Neural crest cell (in vitro differentiated cells): ENCODE measurements around the gene SIGLEC5. TPM values are rescaled to one million over a fixed set of nuclear protein-coding genes. Genes with fewer than 3 reads are reported as not detected.

Source experiments
- DNase-seq: peaks from one replicate; pipeline ENCODE4 v3.0.0; 2021; ENCODE audit warnings: low read depth, mixed read lengths, low spot score
- H3K27ac Mint-ChIP-seq: one replicate; pipeline ENCODE4 v1.8.0; 2021; ENCODE audit warnings: mild to moderate bottlenecking, mixed read lengths; ENCODE audit not compliant: unreplicated experiment
- H3K27me3 Mint-ChIP-seq: 2 replicates; pipeline ENCODE4 v1.8.0; 2021; ENCODE audit warnings: low read depth, mild to moderate bottlenecking, mixed read lengths
- H3K36me3 Mint-ChIP-seq: 2 replicates; pipeline ENCODE4 v1.8.0; 2021; ENCODE audit warnings: low read depth, mild to moderate bottlenecking, mixed read lengths
- H3K4me1 Mint-ChIP-seq: 2 replicates; pipeline ENCODE4 v1.8.0; 2021; ENCODE audit warnings: mixed read lengths
- H3K4me3 Mint-ChIP-seq: one replicate; pipeline ENCODE4 v1.8.0; 2021; ENCODE audit warnings: mild to moderate bottlenecking, mixed read lengths
- H3K9me3 Mint-ChIP-seq: 2 replicates; pipeline ENCODE4 v1.8.0; 2021; ENCODE audit warnings: mixed read lengths
- total RNA-seq: library from RNA; stranded (reverse); gene quantifications from 2 replicates; pipeline ENCODE4 v1.2.1, GENCODE V29; 2021
- TF ChIP-seq, protein P1 (sequence below): fragments of 200-600 bp; sonication (generic); conservative IDR thresholded peaks from 2 replicates; pipeline ENCODE4 v1.5.0; 2021; ENCODE audit warnings: antibody characterized with exemption, mild to moderate bottlenecking

SIGLEC5 gene
- total RNA-seq, 1 donor from 2014 or later = not detected

DNA sequence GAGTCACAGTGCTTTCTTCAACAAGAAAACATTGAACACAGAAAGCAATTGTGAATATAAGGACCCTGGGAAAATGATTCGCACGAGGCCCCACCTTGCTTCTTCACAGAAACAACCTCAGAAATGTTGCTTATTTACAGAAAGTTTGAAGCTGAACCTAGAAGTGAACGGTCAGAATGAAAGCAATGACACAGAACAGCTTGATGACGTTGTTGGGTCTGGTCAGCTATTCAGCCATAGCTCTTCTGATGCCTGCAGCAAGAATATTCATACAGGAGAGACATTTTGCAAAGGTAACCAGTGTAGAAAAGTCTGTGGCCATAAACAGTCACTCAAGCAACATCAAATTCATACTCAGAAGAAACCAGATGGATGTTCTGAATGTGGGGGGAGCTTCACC lies 43.4 kb downstream of the SIGLEC5 start:
- TF ChIP-seq, protein P1, sequence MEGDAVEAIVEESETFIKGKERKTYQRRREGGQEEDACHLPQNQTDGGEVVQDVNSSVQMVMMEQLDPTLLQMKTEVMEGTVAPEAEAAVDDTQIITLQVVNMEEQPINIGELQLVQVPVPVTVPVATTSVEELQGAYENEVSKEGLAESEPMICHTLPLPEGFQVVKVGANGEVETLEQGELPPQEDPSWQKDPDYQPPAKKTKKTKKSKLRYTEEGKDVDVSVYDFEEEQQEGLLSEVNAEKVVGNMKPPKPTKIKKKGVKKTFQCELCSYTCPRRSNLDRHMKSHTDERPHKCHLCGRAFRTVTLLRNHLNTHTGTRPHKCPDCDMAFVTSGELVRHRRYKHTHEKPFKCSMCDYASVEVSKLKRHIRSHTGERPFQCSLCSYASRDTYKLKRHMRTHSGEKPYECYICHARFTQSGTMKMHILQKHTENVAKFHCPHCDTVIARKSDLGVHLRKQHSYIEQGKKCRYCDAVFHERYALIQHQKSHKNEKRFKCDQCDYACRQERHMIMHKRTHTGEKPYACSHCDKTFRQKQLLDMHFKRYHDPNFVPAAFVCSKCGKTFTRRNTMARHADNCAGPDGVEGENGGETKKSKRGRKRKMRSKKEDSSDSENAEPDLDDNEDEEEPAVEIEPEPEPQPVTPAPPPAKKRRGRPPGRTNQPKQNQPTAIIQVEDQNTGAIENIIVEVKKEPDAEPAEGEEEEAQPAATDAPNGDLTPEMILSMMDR = no peak
- no peaks in the 10 kb centered on the region for H3K27me3 Mint-ChIP-seq
- H3K27ac Mint-ChIP-seq = no peak overlapping the region
- DNase-seq = no peak
- peaks cover 60% of the 10 kb centered on the region for H3K36me3 Mint-ChIP-seq
- H3K4me1 Mint-ChIP-seq = no peaks in the 10 kb centered on the region
- H3K4me3 Mint-ChIP-seq = no peak overlapping the region
- peaks cover 17% of the 10 kb centered on the region for H3K9me3 Mint-ChIP-seq

DNA sequence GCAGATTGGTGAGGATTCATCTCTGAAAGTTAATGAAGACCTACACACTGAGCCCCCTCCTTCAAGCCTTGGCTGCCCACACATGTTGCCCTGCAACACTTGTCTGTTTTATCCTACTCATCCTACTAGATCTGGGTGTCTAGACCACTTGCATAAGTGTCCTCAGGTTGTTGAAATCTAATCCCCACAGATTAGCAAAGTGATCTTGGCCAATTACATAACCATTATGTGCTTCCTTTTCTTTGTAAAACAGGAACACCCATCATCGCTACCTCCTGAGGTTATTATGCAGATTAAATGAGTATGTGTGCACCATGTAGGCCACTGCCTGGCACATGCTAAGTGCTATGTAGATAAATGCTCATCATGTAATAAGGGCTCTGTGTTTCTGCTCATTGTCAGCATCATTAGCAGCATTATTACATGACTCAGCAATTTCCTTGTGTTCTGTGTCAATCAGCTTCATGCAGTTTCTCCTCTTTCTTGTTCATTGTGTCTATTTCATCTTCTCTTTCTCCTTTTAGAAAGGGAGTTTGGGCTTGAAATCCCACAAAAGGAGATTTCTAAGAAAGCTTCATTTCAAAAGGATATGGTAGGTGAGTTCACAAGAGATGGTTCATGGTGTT lies 44.0 kb downstream of the SIGLEC5 start:
- Mint-ChIP-seq H3K4me1 (no peaks in the 10 kb centered on the region), H3K27me3 (no peaks in the 10 kb centered on the region), H3K36me3 (peaks cover 64% of the 10 kb centered on the region), H3K27ac (no peak overlapping the region), H3K4me3 (no peak overlapping the region), H3K9me3 (peaks cover 17% of the 10 kb centered on the region)
- no peak for DNase-seq
- TF ChIP-seq, protein P1 = no peak

DNA sequence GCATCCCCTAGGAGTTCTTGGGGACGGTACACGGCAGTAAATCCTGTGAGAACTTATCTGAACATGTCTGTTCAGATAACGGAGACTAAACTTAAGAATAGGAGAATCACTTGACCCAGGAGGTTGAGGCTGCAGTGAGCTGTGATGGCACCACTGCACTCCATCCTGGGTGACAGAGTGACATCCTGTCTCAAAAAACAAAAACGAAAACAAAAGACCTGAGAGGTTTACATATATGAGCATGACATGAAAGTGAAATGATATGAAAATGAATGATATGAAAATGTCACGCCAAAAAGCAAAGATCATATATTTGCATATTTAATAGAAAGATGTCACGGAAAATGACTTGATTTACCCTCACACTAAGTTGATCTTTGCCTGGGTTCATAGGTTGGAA lies 53.4 kb downstream of the SIGLEC5 start:
- no peaks in the 10 kb centered on the region for H3K9me3 Mint-ChIP-seq
- H3K4me3 Mint-ChIP-seq = no peak overlapping the region
- no peak overlapping the region for H3K27ac Mint-ChIP-seq
- no peak for DNase-seq
- H3K36me3 Mint-ChIP-seq = peaks cover 8% of the 10 kb centered on the region
- TF ChIP-seq, protein P1 = no peak
- peaks cover 6% of the 10 kb centered on the region for H3K4me1 Mint-ChIP-seq
- H3K27me3 Mint-ChIP-seq = no peaks in the 10 kb centered on the region

DNA sequence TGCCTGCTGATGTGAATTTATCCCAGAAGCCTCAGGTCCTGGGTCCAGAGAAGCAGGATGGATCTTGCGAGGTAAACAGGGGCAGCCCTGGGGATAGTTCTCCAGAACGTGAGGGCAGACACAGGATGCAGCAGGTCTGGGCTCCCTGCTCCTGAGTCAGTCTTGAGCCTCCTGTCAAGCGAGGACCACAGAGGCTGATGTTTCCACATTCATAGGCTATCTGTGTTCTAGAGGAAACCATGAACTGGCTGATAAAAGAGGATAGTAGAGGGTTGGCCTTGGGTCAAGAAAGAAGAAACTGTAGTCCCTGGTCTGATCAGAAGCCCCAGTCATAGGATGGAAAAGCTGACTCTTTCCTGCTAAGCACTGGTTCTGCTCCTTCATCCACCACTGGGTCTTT lies 56.9 kb downstream of the SIGLEC5 start:
- Mint-ChIP-seq H3K4me1 (peaks cover 17% of the 10 kb centered on the region), H3K4me3 (peak overlapping the region; percentile 47), H3K36me3 (no peaks in the 10 kb centered on the region), H3K27me3 (peaks cover 23% of the 10 kb centered on the region), H3K27ac (no peak overlapping the region), H3K9me3 (peaks cover 3% of the 10 kb centered on the region)
- TF ChIP-seq, protein P1 = no peak
- no peak for DNase-seq

DNA sequence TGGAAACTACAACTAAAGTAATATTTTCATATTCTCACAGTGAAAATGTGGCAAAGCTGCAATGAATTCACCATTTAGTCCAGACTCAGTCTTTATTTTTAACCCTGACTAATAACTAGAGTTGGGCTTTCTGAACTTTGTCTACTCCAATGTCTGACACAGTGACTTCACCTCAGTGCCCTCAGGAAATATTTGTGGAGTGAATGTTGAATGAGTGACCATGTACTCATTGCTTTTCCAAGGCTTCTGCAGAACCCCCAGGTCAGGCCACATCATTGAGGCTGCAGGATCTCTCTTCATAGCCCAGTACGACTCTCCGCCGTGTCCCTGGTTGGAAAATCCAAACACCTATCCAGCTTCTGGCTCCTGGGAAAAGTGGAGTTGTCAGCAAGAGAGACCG lies 57.3 kb downstream of the SIGLEC5 start:
- Mint-ChIP-seq H3K9me3 (peaks cover 3% of the 10 kb centered on the region), H3K4me3 (no peak overlapping the region), H3K27me3 (peaks cover 27% of the 10 kb centered on the region), H3K27ac (no peak overlapping the region), H3K36me3 (no peaks in the 10 kb centered on the region), H3K4me1 (peaks cover 17% of the 10 kb centered on the region)
- no peak for DNase-seq
- TF ChIP-seq, protein P1 = no peak
